ENCODE data around the gene MYRIP.

The MYRIP gene

GRCh38 chr3:40290396-40290795, 481.0 kb downstream of the MYRIP start:
- DNase-seq (ENCODE audit: low spot score), result no peak

- DNase-seq (ENCODE audit: low spot score), result no peak
Measured at GRCh38 chr3:40291471-40291870, 482.1 kb downstream of the MYRIP start.

- DNase-seq (ENCODE audit: low spot score), result no peak
Measured at GRCh38 chr3:40292637-40293349, 483.4 kb downstream of the MYRIP start.

GRCh38 chr3:40294434-40294833, 485.0 kb downstream of the MYRIP start:
- no peak for DNase-seq (ENCODE audit: low spot score)

- DNase-seq (ENCODE audit: low spot score), result no peak
Measured at GRCh38 chr3:40298075-40298474, 488.7 kb downstream of the MYRIP start.

GRCh38 chr3:40299130-40299720, 489.8 kb downstream of the MYRIP start:
- no peak for DNase-seq (ENCODE audit: low spot score)

GRCh38 chr3:40299721-40300335, 490.4 kb downstream of the MYRIP start:
- DNase-seq (ENCODE audit: low spot score), result no peak

DNA sequence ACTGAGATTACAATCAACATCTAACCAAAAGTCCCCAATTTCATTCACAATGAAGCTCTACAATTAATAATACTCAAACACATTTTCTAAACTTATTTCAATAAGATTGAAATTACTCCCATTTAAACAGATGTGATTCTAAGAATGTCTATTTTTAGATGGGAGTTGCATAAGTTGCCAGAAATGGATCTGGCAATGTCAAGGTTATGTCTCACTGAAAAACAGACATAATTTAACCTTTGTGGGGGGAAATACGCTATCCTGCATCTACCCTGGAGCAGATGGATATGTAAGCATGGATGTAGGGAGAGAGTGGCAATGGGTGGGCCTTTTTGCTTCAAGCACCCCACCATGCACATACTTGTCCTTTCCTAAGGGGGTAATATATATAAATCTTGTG, 493.4 kb downstream of the MYRIP start:
- no peak for DNase-seq (ENCODE audit: low spot score)

DNA sequence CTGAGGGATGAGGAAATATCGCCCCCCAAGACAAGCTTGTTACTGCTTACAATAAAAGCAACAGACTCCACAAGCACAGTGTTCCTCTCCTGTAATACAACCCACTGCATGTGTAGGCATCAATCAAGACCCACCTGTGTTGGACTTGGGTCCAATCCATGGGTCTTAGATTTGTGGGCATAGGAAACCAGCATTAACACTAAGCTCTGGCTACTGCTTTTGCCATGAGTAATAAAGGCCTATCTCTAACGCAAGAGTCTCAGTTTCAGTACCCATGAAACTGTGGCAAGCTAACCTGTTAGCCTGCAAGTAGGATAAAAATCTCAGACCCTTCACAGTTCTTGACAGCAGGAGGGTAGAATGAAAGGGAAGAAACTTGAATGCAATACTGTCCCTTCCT, 494.9 kb downstream of the MYRIP start:
- DNase-seq (ENCODE audit: low spot score), result no peak

GRCh38 chr3:40306336-40306735, 496.9 kb downstream of the MYRIP start:
- no peak for DNase-seq (ENCODE audit: low spot score)

GRCh38 chr3:40307176-40307575, 497.8 kb downstream of the MYRIP start:
- no peak for DNase-seq (ENCODE audit: low spot score)

- peak; percentile 36 for DNase-seq (ENCODE audit: low spot score)
Measured at GRCh38 chr3:40308725-40309417, 499.5 kb downstream of the MYRIP start.

- DNase-seq (ENCODE audit: low spot score), result peak; percentile 97
Measured at GRCh38 chr3:40309418-40309924, 500.1 kb downstream of the MYRIP start, which contains the start of gene EIF1B. EIF1B (plus strand) TSS chr3:40309707; CDS start chr3:40309942, 235 bp downstream.
